Immature natural killer cell (primary cell): ENCODE measurements around the gene NAA10. TPM values are rescaled to one million over a fixed set of nuclear protein-coding genes. Genes with fewer than 3 reads are reported as not detected.
A peak's percentile ranks its signal among the peaks of the same experiment; 100 is the strongest.

Experiments
- DNase-seq, 3 donors: peaks; one replicate each; pipeline ENCODE4 v3.0.0; 2022; ENCODE audit warnings: mixed read lengths in 1 of 3
- H3K27ac Mint-ChIP-seq, 6 donors: one replicate each; pipeline ENCODE4 v1.8.0; 2020; ENCODE audit warnings: mixed read lengths in 6 of 6, mild to moderate bottlenecking in 5 of 6, inconsistent platforms in 4 of 6, moderate library complexity in 3 of 6
- H3K27me3 Mint-ChIP-seq, 3 donors: one replicate each; pipeline ENCODE4 v1.8.0; 2020 to 2021; ENCODE audit warnings: low read depth in 3 of 3, mild to moderate bottlenecking in 3 of 3, mixed read lengths in 3 of 3, moderate library complexity in 3 of 3, inconsistent platforms in 1 of 3
- H3K36me3 Mint-ChIP-seq, 3 donors: one replicate each; pipeline ENCODE4 v1.8.0; 2020; ENCODE audit warnings: mixed read lengths in 3 of 3, inconsistent platforms in 2 of 3, mild to moderate bottlenecking in 2 of 3
- H3K4me1 Mint-ChIP-seq, 2 donors: one replicate each; pipeline ENCODE4 v1.8.0; 2020; ENCODE audit warnings: inconsistent platforms in 2 of 2, mild to moderate bottlenecking in 2 of 2, mixed read lengths in 2 of 2, moderate library complexity in 1 of 2
- H3K4me3 Mint-ChIP-seq, 5 donors: one replicate each; pipeline ENCODE4 v1.8.0; 2020; ENCODE audit warnings: mild to moderate bottlenecking in 5 of 5, mixed read lengths in 5 of 5, inconsistent platforms in 3 of 5, moderate library complexity in 3 of 5
- H3K9me3 Mint-ChIP-seq, 6 donors: one replicate each; pipeline ENCODE4 v1.8.0; 2020; ENCODE audit warnings: mild to moderate bottlenecking in 6 of 6, mixed read lengths in 6 of 6, inconsistent platforms in 4 of 6, moderate library complexity in 3 of 6
- polyA plus RNA-seq, 3 donors: library from polyadenylated mRNA; unstranded; fragments of 300-500 nt; fragmentation: Illumina TruSeq; gene quantifications; one replicate each; pipeline ENCODE4 v1.2.3, GENCODE V29; 2021

Gene NAA10
- polyA plus RNA-seq, 3 donors from 2014 or later = 70.6 to 126 (median 104) TPM

DNA sequence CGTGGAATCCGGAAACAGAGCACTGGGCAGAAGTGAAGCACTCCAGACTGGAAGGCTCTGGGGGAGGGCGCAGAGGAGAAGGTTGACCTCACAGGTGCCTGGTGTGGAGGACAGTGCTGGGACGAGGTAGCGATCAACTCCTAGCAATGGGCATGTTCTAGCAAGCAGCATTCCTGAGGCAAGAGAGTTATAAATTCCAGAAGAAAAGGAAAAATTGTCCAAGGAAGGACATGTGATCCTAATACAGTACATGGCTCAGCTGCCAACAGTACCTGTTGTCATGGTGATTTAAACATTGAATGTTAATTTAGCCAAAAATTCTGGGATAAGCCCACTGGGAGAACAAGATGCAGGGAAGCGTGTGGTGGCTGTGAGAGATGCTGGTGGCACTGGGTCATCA lies 17.0 kb downstream of the NAA10 start:
- peaks cover 0 to 5% (median 3%) of the 10 kb centered on the region in 3 donors for H3K27me3 Mint-ChIP-seq
- no peak overlapping the region for H3K4me3 Mint-ChIP-seq
- peaks cover 5 to 24% (median 15%) of the 10 kb centered on the region in 3 donors for H3K36me3 Mint-ChIP-seq
- H3K4me1 Mint-ChIP-seq = peaks cover 12 to 21% of the 10 kb centered on the region in 2 donors
- no peak for DNase-seq
- H3K27ac Mint-ChIP-seq = peak overlapping the region in 1 of 6 donors; percentile 57
- H3K9me3 Mint-ChIP-seq = no peaks in the 10 kb centered on the region

DNA sequence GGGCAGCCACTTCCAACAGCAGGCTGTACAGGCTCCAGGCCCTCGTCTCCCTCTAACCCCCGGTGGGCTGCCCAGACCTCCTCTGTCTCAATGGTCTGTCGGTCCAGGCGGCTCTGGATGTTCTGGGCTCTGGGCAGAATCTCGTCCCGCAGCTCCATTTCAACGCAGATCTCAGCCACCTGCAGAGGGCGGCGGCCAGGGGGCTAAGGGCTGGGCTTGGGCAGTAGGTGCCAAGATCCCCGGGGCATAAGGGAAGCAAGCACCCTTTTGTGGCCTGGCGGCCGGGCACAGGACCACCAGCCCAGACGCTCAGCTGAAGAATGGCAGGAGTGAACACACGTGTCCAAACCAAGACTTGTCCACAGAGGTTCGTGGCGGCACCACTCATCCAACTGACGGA lies 21.1 kb downstream of the NAA10 start:
- DNase-seq = no peak
- Mint-ChIP-seq H3K27me3 (peaks cover 0 to 5% (median 3%) of the 10 kb centered on the region in 3 donors), H3K36me3 (peaks cover 7 to 31% (median 22%) of the 10 kb centered on the region in 3 donors), H3K4me1 (peaks cover 0 to 4% of the 10 kb centered on the region in 2 donors), H3K9me3 (no peaks in the 10 kb centered on the region), H3K27ac (no peak overlapping the region), H3K4me3 (no peak overlapping the region)

- Mint-ChIP-seq H3K36me3 (peaks cover 7 to 29% (median 22%) of the 10 kb centered on the region in 3 donors), H3K27ac (no peak overlapping the region), H3K4me1 (peaks cover 0 to 4% of the 10 kb centered on the region in 2 donors), H3K9me3 (no peaks in the 10 kb centered on the region), H3K4me3 (no peak overlapping the region), H3K27me3 (peaks cover 0 to 5% (median 3%) of the 10 kb centered on the region in 3 donors)
- no peak for DNase-seq
These were observed 21.6 kb downstream of the NAA10 start for GRCh38 chrX:153913211-153913610.

- DNase-seq = no peak
- Mint-ChIP-seq H3K9me3 (no peaks in the 10 kb centered on the region), H3K36me3 (peaks cover 7 to 20% (median 16%) of the 10 kb centered on the region in 3 donors), H3K4me3 (no peak overlapping the region), H3K27me3 (peaks cover 0 to 2% (median 1%) of the 10 kb centered on the region in 3 donors), H3K27ac (peak overlapping the region in 2 of 6 donors; percentile 39 to 51), H3K4me1 (peaks cover 6 to 8% of the 10 kb centered on the region in 2 donors)
These were observed 23.0 kb downstream of the NAA10 start for GRCh38 chrX:153911798-153912197.

GRCh38 chrX:153910446-153910845 lies 24.4 kb downstream of the NAA10 start:
- H3K27ac Mint-ChIP-seq = no peak overlapping the region
- H3K4me3 Mint-ChIP-seq = no peak overlapping the region
- H3K27me3 Mint-ChIP-seq = peaks cover 3 to 9% (median 6%) of the 10 kb centered on the region in 3 donors
- no peak for DNase-seq
- no peaks in the 10 kb centered on the region for H3K9me3 Mint-ChIP-seq
- H3K36me3 Mint-ChIP-seq = peaks cover 5 to 10% (median 7%) of the 10 kb centered on the region in 3 donors
- H3K4me1 Mint-ChIP-seq = peaks cover 19 to 20% of the 10 kb centered on the region in 2 donors

- H3K27ac Mint-ChIP-seq = no peak overlapping the region
- H3K4me3 Mint-ChIP-seq = no peak overlapping the region
These were observed 24.9 kb downstream of the NAA10 start for GRCh38 chrX:153909980-153910360.

GRCh38 chrX:153909024-153909979 lies 25.5 kb downstream of the NAA10 start:
- no peak for DNase-seq
- peaks cover 5 to 10% (median 7%) of the 10 kb centered on the region in 3 donors for H3K36me3 Mint-ChIP-seq
- H3K4me3 Mint-ChIP-seq = no peak overlapping the region
- H3K27ac Mint-ChIP-seq = peak overlapping the region in 2 of 6 donors; percentile 10 to 20
- H3K27me3 Mint-ChIP-seq = peaks cover 3 to 9% (median 6%) of the 10 kb centered on the region in 3 donors
- H3K9me3 Mint-ChIP-seq = no peaks in the 10 kb centered on the region
- H3K4me1 Mint-ChIP-seq = peaks cover 23 to 26% of the 10 kb centered on the region in 2 donors

More at GRCh38 chrX:153909980-153910360, 24.9 kb downstream of the NAA10 start:
- H3K9me3 Mint-ChIP-seq = no peaks in the 10 kb centered on the region
- DNase-seq = no peak
- peaks cover 5 to 10% (median 7%) of the 10 kb centered on the region in 3 donors for H3K36me3 Mint-ChIP-seq
- H3K27me3 Mint-ChIP-seq = peaks cover 3 to 9% (median 6%) of the 10 kb centered on the region in 3 donors
- H3K4me1 Mint-ChIP-seq = peaks cover 20 to 22% of the 10 kb centered on the region in 2 donors

GRCh38 chrX:153908219-153908860 lies 26.5 kb downstream of the NAA10 start:
- H3K4me1 Mint-ChIP-seq = peaks cover 31 to 34% of the 10 kb centered on the region in 2 donors
- H3K9me3 Mint-ChIP-seq = no peaks in the 10 kb centered on the region

GRCh38 chrX:153907456-153907855 lies 27.4 kb downstream of the NAA10 start:
- Mint-ChIP-seq H3K27ac (peak overlapping the region in 2 of 6 donors; percentile 62 to 88), H3K9me3 (no peaks in the 10 kb centered on the region), H3K36me3 (peaks cover 5 to 7% (median 7%) of the 10 kb centered on the region in 3 donors), H3K4me1 (peaks cover 35 to 39% of the 10 kb centered on the region in 2 donors), H3K27me3 (peaks cover 3 to 10% (median 9%) of the 10 kb centered on the region in 3 donors), H3K4me3 (no peak overlapping the region)
- no peak for DNase-seq

More at GRCh38 chrX:153908219-153908860, 26.5 kb downstream of the NAA10 start:
- H3K27me3 Mint-ChIP-seq = peaks cover 5 to 10% (median 9%) of the 10 kb centered on the region in 3 donors
- peak overlapping the region in 4 of 6 donors; percentile 10 to 77 (median 42) for H3K27ac Mint-ChIP-seq
- H3K36me3 Mint-ChIP-seq = peaks cover 5 to 7% (median 7%) of the 10 kb centered on the region in 3 donors
- DNase-seq = no peak
- no peak overlapping the region for H3K4me3 Mint-ChIP-seq

- peaks cover 43 to 44% of the 10 kb centered on the region in 2 donors for H3K4me1 Mint-ChIP-seq
- H3K36me3 Mint-ChIP-seq = no peaks in the 10 kb centered on the region
- peak overlapping the region; percentile 60 to 81 (median 69) for H3K4me3 Mint-ChIP-seq
- H3K27ac Mint-ChIP-seq = peak overlapping the region; percentile 84 to 95 (median 91)
- no peaks in the 10 kb centered on the region for H3K9me3 Mint-ChIP-seq
- H3K27me3 Mint-ChIP-seq = peaks cover 3 to 12% (median 11%) of the 10 kb centered on the region in 3 donors
- peak; percentile 78 to 82 (median 81) for DNase-seq
These were observed 28.5 kb downstream of the NAA10 start for GRCh38 chrX:153906126-153906917.

GRCh38 chrX:153905481-153906095 lies 29.2 kb downstream of the NAA10 start:
- Mint-ChIP-seq H3K27ac (peak overlapping the region; percentile 84 to 95 (median 91)), H3K4me1 (peaks cover 48 to 51% of the 10 kb centered on the region in 2 donors), H3K36me3 (no peaks in the 10 kb centered on the region), H3K27me3 (peaks cover 3 to 16% (median 12%) of the 10 kb centered on the region in 3 donors), H3K9me3 (no peaks in the 10 kb centered on the region), H3K4me3 (peak overlapping the region; percentile 60 to 81 (median 69))
- DNase-seq = no peak

- Mint-ChIP-seq H3K4me1 (peaks cover 50 to 53% of the 10 kb centered on the region in 2 donors), H3K4me3 (peak within 1 kb of the TSS; percentile 28 to 80 (median 66)), H3K27me3 (peaks cover 3 to 16% (median 12%) of the 10 kb centered on the region in 3 donors), H3K27ac (peak within 1 kb of the TSS in 5 of 6 donors; percentile 86 to 94 (median 88)), H3K9me3 (no peaks in the 10 kb centered on the region), H3K36me3 (no peaks in the 10 kb centered on the region)
- no peak for DNase-seq
These were observed 30.6 kb downstream of the NAA10 start, which contains the start of gene AVPR2 for GRCh38 chrX:153903991-153904957. Gene AVPR2, plus strand, starts transcription at chrX:153904673. Its CDS starts 473 bp downstream, at chrX:153905146.
